NCI-H1436 treated with DMSO at 0.1 percent for 48 hours (cell line): ENCODE results near the gene EPHA10.
A peak's percentile ranks its signal among the peaks of the same experiment; 100 is the strongest.
"Not testable (repeated sequence)": the region's sequence is repeated elsewhere in the genome, so short reads cannot be mapped to it uniquely, and the experiment has no call there.

Experiments
- DNase-seq: peaks from one replicate; lab custom pipeline; 2025; lab: John Stamatoyannopoulos, UW

EPHA10 gene

GRCh38 chr1:37716321-37716720, 48.6 kb downstream of the EPHA10 start:
- DNase-seq: no peak

GRCh38 chr1:37714689-37715088, 50.2 kb downstream of the EPHA10 start:
- DNase-seq: no peak

GRCh38 chr1:37714226-37714625, 50.7 kb downstream of the EPHA10 start:
- DNase-seq: no peak

GRCh38 chr1:37708471-37708870, 56.4 kb downstream of the EPHA10 start:
- DNase-seq: no peak

- DNase-seq: no peak
Measured at GRCh38 chr1:37705399-37705798, 59.5 kb downstream of the EPHA10 start.

- no peak for DNase-seq
Measured at GRCh38 chr1:37704966-37705365, 60.0 kb downstream of the EPHA10 start.

GRCh38 chr1:37703061-37703460, 61.9 kb downstream of the EPHA10 start:
- no peak for DNase-seq

GRCh38 chr1:37701051-37701450, 63.9 kb downstream of the EPHA10 start:
- no peak for DNase-seq

GRCh38 chr1:37699147-37699546, 65.8 kb downstream of the EPHA10 start:
- no peak for DNase-seq

GRCh38 chr1:37697737-37698136, 67.2 kb downstream of the EPHA10 start:
- no peak for DNase-seq

GRCh38 chr1:37697090-37697489, 67.8 kb downstream of the EPHA10 start:
- DNase-seq: no peak

GRCh38 chr1:37692834-37693175, 72.1 kb downstream of the EPHA10 start:
- DNase-seq: no peak

- peak; percentile 90 for DNase-seq
Measured at GRCh38 chr1:37692078-37692833, 72.7 kb downstream of the EPHA10 start, which contains the start of gene CDCA8. Gene CDCA8 (plus strand): TSS chr1:37692516. CDS start chr1:37692691, 175 bp downstream.

GRCh38 chr1:37691497-37692077, 73.3 kb downstream of the EPHA10 start:
- no peak for DNase-seq

- no peak for DNase-seq
Measured at GRCh38 chr1:37688926-37689325, 76.0 kb downstream of the EPHA10 start.

GRCh38 chr1:37687764-37688163, 77.2 kb downstream of the EPHA10 start:
- not testable (repeated sequence) for DNase-seq

- no peak for DNase-seq
Measured at GRCh38 chr1:37685722-37686121, 79.2 kb downstream of the EPHA10 start.

GRCh38 chr1:37684182-37684581, 80.7 kb downstream of the EPHA10 start:
- not testable (repeated sequence) for DNase-seq

GRCh38 chr1:37682334-37682987, 82.5 kb downstream of the EPHA10 start:
- peak; percentile 1 for DNase-seq

GRCh38 chr1:37680933-37681332, 84.0 kb downstream of the EPHA10 start:
- DNase-seq: no peak

- no peak for DNase-seq
Measured at GRCh38 chr1:37677808-37678207, 87.1 kb downstream of the EPHA10 start.

- DNase-seq: no peak
Measured at GRCh38 chr1:37677143-37677439, 87.8 kb downstream of the EPHA10 start.
